Testis (tissue), 3 donors: ENCODE results near the gene ZBTB17. TPM values are rescaled to one million over a fixed set of nuclear protein-coding genes. Genes with fewer than 3 reads are reported as not detected.

Experiments used
- DNase-seq: peaks from one replicate; pipeline ENCODE4 v3.0.0-alpha.2; 2019
- H3K27ac ChIP-seq, 2 donors: fragments of 200-600 bp; sonication (generic); one replicate each; pipeline ENCODE4 v1.5.1; 2019
- H3K27me3 ChIP-seq: fragments of 200-600 bp; sonication (generic); one replicate; pipeline ENCODE4 v1.5.1; 2019
- H3K36me3 ChIP-seq: fragments of 200-600 bp; sonication (generic); one replicate; pipeline ENCODE4 v1.5.1; 2017; ENCODE audit warnings: low read depth; ENCODE audit errors: missing control alignments
- H3K4me1 ChIP-seq: fragments of 200-600 bp; sonication (generic); one replicate; pipeline ENCODE4 v1.5.1; 2019
- H3K4me3 ChIP-seq, 2 donors: fragments of 200-600 bp; sonication (generic); one replicate each; pipeline ENCODE4 v1.5.1; 2017 to 2019
- H3K9me3 ChIP-seq: fragments of 200-600 bp; sonication (generic); one replicate; pipeline ENCODE4 v1.5.1; 2017
- POLR2A ChIP-seq: fragments of 450-650 bp; IDR thresholded peaks from one replicate; pipeline ENCODE4 v1.6.1; 2017; ENCODE audit warnings: antibody characterized with exemption, mild to moderate bottlenecking, moderate library complexity
- WGBS, 2 donors: methylation state at CpG; one replicate each; pipeline ENCODE4 v1.1.5; 2018; 5-methylcytosine and 5-hydroxymethylcytosine counted together
- intact Hi-C: fragments of 100-400 bp; cut with DNase I; formaldehyde crosslinking; loops from one replicate; pipeline ENCODE4 v1.15.1; 2023; ENCODE audit warnings: low total_unique reads
- polyA plus RNA-seq: library from polyadenylated mRNA; stranded (reverse); fragments of 350-450 nt; fragmentation: Illumina TruSeq; extraction: RNeasy Lipid Tissue Mini Kit (QIAGEN cat#74804); gene quantifications from one replicate; pipeline ENCODE4 v1.2.3, GENCODE V29; 2014; ENCODE audit warnings: low read depth, low replicate concordance; ENCODE audit not compliant: insufficient read depth
- total RNA-seq, 2 donors: library from RNA; depleted of rRNA; stranded (reverse); fragments of >200 nt; gene quantifications; one replicate each; pipeline ENCODE4 v1.2.3, GENCODE V29; 2016
- TF ChIP-seq, protein P1 (sequence below), 3 experiments: fragments of 450-650 bp in 2 of 3; fragments of 200-600 bp in 1 of 3; sonication (generic) in 1 of 3; IDR thresholded peaks; one replicate each; pipeline ENCODE4 v1.5.1; 2016 to 2019; ENCODE audit warnings: antibody characterized with exemption in 3 of 3, mild to moderate bottlenecking in 2 of 3, moderate library complexity in 1 of 3

The ZBTB17 gene
- total and polyA plus RNA-seq, 3 donors from 2014 or later, result 53.6 to 65.8 (median 60.2) TPM

DNA sequence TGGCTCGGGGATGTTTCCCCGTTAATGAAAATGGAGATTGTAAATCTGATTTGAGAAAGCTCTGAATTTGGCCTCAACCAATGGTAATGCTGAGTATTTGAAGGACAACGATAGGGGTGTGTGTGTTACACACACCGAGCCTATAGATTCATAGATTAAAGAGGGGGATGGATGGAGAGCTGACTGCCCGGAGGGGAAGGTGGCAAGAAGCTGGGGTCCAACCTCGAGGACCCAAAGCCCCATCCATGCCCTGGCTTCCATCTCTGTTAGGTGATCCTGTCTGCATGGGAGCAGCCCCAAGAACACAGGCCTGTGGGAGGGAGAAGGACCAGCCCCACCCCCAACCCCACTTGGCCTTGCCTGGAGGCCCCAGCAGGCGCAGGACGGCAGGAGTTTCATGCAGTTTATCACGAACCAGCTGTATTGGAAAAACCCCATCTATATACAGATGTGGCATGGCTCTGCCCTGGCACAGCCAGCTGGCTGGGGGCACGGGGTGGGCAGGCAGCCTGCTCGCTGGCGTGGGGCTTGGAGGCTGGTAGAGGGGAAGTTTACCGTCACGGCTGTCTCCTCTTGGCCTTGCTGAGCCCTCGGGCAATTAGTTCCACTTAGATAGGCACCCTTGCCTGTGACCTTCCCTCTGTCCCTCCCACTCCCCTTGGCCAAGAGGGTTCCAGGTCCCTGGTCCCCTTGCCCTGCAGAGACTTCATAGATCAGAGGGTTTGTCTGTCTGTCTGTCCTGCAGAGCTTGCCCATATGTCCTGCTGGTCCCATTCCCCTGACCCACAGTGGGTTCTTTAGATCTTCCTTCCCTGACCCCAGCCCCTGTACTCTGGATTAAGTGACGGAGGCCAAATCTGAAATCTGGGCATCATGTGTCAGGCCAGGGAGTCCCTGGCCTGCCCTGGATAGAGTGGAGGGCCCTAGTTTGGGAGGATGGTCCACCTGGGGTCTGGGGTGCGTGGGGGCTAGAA, 38.9 kb upstream of the ZBTB17 start:
- no peak for TF ChIP-seq POLR2A
- TF ChIP-seq, protein P1, sequence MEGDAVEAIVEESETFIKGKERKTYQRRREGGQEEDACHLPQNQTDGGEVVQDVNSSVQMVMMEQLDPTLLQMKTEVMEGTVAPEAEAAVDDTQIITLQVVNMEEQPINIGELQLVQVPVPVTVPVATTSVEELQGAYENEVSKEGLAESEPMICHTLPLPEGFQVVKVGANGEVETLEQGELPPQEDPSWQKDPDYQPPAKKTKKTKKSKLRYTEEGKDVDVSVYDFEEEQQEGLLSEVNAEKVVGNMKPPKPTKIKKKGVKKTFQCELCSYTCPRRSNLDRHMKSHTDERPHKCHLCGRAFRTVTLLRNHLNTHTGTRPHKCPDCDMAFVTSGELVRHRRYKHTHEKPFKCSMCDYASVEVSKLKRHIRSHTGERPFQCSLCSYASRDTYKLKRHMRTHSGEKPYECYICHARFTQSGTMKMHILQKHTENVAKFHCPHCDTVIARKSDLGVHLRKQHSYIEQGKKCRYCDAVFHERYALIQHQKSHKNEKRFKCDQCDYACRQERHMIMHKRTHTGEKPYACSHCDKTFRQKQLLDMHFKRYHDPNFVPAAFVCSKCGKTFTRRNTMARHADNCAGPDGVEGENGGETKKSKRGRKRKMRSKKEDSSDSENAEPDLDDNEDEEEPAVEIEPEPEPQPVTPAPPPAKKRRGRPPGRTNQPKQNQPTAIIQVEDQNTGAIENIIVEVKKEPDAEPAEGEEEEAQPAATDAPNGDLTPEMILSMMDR (IDR thresholded peaks at IDR 0.05), result no peak
- intact Hi-C loops, result no loop called here
- peak; percentile 86 for DNase-seq
- no peaks in the 10 kb centered on the region for H3K9me3 ChIP-seq
- WGBS, 2 donors, result 49 to 74% methylated on average over 7 to 17 of the region's 17 CpGs
- no peaks in the 10 kb centered on the region for H3K36me3 ChIP-seq
- peak overlapping the region; percentile 68 to 88 for H3K27ac ChIP-seq
- peaks cover 74% of the 10 kb centered on the region for H3K4me1 ChIP-seq
- no peak overlapping the region for H3K4me3 ChIP-seq
- no peaks in the 10 kb centered on the region for H3K27me3 ChIP-seq

DNA sequence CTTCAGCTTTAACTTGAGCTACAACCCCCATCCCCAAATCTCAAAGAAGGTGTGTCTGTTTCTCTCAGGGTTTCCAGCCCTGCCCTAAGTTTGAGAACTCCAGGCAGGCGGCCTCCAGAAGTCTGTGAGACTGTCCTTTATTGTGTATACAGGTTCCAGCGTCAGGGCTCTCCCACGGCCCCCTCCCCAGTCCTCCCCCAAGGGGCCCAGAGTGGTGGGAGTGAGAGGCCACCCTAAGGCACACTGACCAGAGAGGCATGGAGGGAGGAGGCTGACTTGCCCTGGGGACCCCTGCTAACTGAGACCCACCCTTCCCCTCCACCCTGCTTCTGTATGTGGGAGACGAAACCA, 38.0 kb upstream of the ZBTB17 start:
- H3K4me3 ChIP-seq, result no peak overlapping the region
- no peak for DNase-seq
- H3K9me3 ChIP-seq, result no peaks in the 10 kb centered on the region
- no peaks in the 10 kb centered on the region for H3K27me3 ChIP-seq
- WGBS, 2 donors, result 33 to 59% methylated on average over 2 to 4 of the region's 4 CpGs
- no peaks in the 10 kb centered on the region for H3K36me3 ChIP-seq
- H3K4me1 ChIP-seq, result peaks cover 67% of the 10 kb centered on the region
- peak overlapping the region; percentile 68 to 88 for H3K27ac ChIP-seq
- intact Hi-C loops, result no loop called here
- TF ChIP-seq, protein P1 (IDR thresholded peaks at IDR 0.05), result no peak
- TF ChIP-seq POLR2A, result no peak

DNA sequence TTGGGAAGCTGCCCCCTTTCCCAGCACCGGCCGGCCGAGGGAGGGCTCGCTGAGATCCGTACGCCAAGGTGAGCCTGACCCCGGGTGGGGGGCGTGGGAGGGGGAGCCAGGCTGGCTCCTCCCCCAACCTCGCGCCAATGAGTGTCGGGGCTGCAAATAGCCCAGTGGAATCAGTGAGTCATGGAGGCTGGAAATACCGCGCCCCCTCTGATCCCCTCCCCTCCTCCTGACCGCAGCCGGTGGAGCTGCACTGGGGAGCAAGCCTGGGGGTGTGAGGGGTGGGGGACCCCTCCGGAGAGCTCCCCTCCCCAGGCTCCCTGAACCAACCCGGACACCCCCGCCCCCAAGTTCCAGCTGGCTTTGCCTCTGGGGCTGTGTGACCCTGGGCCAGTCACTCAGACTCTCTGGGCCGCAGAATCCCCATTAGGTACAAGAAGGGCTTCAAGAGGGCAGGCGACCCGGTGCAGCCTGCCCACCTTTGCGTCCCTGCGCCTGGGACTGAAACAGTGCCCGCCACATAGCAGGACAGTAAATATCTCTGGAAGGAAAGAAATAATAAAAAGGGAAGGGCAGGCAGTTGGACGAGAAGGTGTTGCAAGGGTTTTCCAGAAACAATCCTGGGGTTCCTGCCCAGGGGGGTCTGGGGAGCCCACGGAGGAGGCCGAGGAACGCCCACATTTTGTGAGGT, 37.5 kb upstream of the ZBTB17 start:
- intact Hi-C loops, result no loop called here
- Histone ChIP-seq H3K27ac (peak overlapping the region; percentile 68 to 88), H3K4me1 (peaks cover 62% of the 10 kb centered on the region), H3K9me3 (no peaks in the 10 kb centered on the region), H3K36me3 (no peaks in the 10 kb centered on the region), H3K4me3 (peak overlapping the region; percentile 34 to 58), H3K27me3 (no peaks in the 10 kb centered on the region)
- TF ChIP-seq, protein P1 (IDR thresholded peaks at IDR 0.05), result no peak
- TF ChIP-seq POLR2A, result no peak
- 21 to 22% methylated on average over 10 to 15 of the region's 28 CpGs for WGBS, 2 donors
- DNase-seq, result peak; percentile 59

DNA sequence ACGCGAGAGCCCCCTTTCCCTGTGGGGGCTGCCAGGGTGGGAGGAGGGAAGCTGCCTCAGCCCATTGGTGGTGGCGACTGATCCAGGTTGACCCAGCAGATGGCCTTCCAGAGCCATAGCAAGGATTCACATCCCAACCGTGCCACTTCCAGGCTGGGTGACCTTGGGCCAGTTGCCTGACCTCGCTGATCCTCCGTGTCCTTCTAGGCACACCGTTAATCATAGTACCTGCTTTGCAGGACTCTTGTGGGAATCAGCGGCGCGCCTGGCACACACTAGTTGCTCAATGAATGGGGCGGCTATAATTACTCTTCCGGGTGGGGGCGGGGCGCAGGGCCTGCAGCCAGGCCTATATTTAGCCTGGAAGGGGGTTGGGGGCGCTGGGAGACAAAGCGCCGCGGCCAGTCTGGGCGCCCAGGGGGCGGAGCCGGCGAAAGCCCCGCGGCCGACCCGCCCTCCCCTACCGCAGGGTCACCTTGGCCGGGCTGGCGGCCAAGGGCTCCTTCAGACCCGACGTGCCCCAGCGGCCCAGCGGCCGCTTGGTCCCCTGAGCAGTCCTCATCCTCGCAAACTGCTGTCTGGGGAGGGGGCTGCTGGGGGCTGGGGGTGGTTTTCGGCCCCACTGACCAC, 36.8 kb upstream of the ZBTB17 start:
- no peaks in the 10 kb centered on the region for H3K36me3 ChIP-seq
- H3K9me3 ChIP-seq, result no peaks in the 10 kb centered on the region
- H3K4me3 ChIP-seq, result peak overlapping the region; percentile 34 to 58
- peak; percentile 69 for DNase-seq
- 3 to 4% methylated on average over 6 to 35 of the region's 36 CpGs for WGBS, 2 donors
- intact Hi-C loops, result no loop called here
- no peaks in the 10 kb centered on the region for H3K27me3 ChIP-seq
- peaks cover 55% of the 10 kb centered on the region for H3K4me1 ChIP-seq
- TF ChIP-seq POLR2A, result no peak
- TF ChIP-seq, protein P1 (IDR thresholded peaks at IDR 0.05), result no peak
- peak overlapping the region; percentile 68 to 88 for H3K27ac ChIP-seq
